Activated T-cell treated with anti-CD3 and anti-CD28 coated beads, Interleukin-2, amount 50 U/mL, for 48 hours (primary cell): Measurements from ENCODE around the gene TOB1.

Experiments used
- DNase-seq, 2 experiments: peaks; one replicate each; pipeline ENCODE4 v3.0.0-alpha.2; 2020

TOB1 gene

GRCh38 chr17:50830994-50831393 is 35.2 kb downstream of the TOB1 start:
- no peak for DNase-seq

- DNase-seq = no peak
Measured at GRCh38 chr17:50830352-50830751, 35.8 kb downstream of the TOB1 start.

GRCh38 chr17:50829332-50829731 is 36.8 kb downstream of the TOB1 start:
- DNase-seq = no peak

GRCh38 chr17:50828508-50829170 is 37.5 kb downstream of the TOB1 start:
- no peak for DNase-seq

GRCh38 chr17:50825188-50825587 is 41.0 kb downstream of the TOB1 start:
- DNase-seq = no peak

- DNase-seq = no peak
Measured at GRCh38 chr17:50824429-50824828, 41.7 kb downstream of the TOB1 start.

- no peak for DNase-seq
Measured at GRCh38 chr17:50822550-50822949, 43.6 kb downstream of the TOB1 start.

- no peak for DNase-seq
Measured at GRCh38 chr17:50820651-50821050, 45.5 kb downstream of the TOB1 start.

GRCh38 chr17:50818921-50819657 is 47.1 kb downstream of the TOB1 start:
- DNase-seq = no peak

GRCh38 chr17:50818261-50818660 is 47.9 kb downstream of the TOB1 start:
- no peak for DNase-seq

- DNase-seq = no peak
Measured at GRCh38 chr17:50817838-50818237, 48.3 kb downstream of the TOB1 start.

- DNase-seq = peak; percentile 72 to 77
Measured at GRCh38 chr17:50816771-50817751, 49.1 kb downstream of the TOB1 start.

GRCh38 chr17:50816271-50816670 is 49.9 kb downstream of the TOB1 start:
- DNase-seq = no peak

GRCh38 chr17:50815400-50815799 is 50.8 kb downstream of the TOB1 start:
- DNase-seq = no peak

GRCh38 chr17:50813583-50813982 is 52.6 kb downstream of the TOB1 start:
- no peak for DNase-seq
